Measurements from ENCODE around the gene KDM6B.

The KDM6B gene

DNA sequence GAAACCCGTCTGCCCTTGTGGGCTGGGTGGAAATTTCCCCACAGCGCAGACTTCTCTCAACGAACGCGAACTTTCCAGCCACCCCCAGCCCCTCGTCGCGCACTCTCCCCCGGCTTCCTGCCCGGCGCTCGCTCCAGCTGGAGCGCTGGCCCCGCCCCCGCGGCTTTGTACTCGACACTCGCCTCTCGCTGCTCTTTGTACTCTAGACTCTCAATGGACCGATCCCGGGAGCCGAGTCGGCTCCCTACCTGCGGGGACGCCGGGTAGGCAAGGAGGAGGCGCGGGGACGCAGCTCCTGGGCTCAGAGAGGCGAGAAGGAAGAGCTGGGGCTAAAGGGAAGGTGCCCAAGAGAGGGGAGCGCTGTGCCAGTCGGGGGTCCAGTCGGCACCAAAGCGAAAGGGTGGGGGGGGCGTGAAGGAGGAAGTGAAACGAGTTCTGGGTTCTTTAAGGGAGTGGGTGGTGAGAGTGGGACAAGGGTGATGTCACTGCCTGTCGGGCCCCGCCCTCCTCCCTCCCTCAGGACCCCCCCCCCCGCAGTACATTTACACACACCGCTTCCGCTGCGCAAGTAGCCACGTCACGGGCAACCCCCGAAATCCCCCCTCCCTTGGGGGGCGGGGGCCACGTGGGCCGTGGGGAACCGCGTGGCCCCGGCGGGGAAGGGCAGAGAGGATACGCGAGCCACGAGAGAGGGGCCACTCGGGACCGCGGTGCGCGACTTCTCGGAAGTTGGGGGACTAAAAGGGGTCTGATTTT lies 9.7 kb downstream of the KDM6B start (continued):
- TF ChIP-seq PATZ1 (tag by site-specific recombination; IDR thresholded peaks at IDR 0.05) (peak; percentile 89), BCL6B (tag by site-specific recombination; IDR thresholded peaks at IDR 0.05) (no peak), GFI1B (tag by site-specific recombination; IDR thresholded peaks at IDR 0.05) (no peak), ZNF248 (tag by site-specific recombination; IDR thresholded peaks at IDR 0.05) (no peak), ZBTB48 (tag by site-specific recombination; IDR thresholded peaks at IDR 0.05) (no peak), YY1 (tag by site-specific recombination; IDR thresholded peaks at IDR 0.05) (no peak), ZNF837 (tag by site-specific recombination; IDR thresholded peaks at IDR 0.05) (no peak), ZNF23 (tag by site-specific recombination; IDR thresholded peaks at IDR 0.05; ENCODE audit: borderline replicate concordance) (no peak), ZNF792 (tag by site-specific recombination; IDR thresholded peaks at IDR 0.05) (no peak), ZNF600 (tag by site-specific recombination; IDR thresholded peaks at IDR 0.05) (peak; percentile 37; the same call in 1 of the 2 replicates), ZNF426 (tag by site-specific recombination; IDR thresholded peaks at IDR 0.05) (no peak), HOXA7 (CRISPR knock-in tag; IDR thresholded peaks at IDR 0.05; ENCODE audit: borderline replicate concordance) (no peak), ZNF280C (tag by site-specific recombination; IDR thresholded peaks at IDR 0.05) (no peak), ZNF138 (tag by site-specific recombination; IDR thresholded peaks at IDR 0.05; ENCODE audit: borderline replicate concordance) (no peak), KLF16 (tag by site-specific recombination; IDR thresholded peaks at IDR 0.05) (no peak; the same call in 1 of the 2 replicates), ZNF521 (tag by site-specific recombination; IDR thresholded peaks at IDR 0.05) (no peak), ZNF214 (tag by site-specific recombination; IDR thresholded peaks at IDR 0.05; ENCODE audit: borderline replicate concordance) (no peak), BCL11A (tag by site-specific recombination; IDR thresholded peaks at IDR 0.05; ENCODE audit: low read depth) (no peak), ZNF571 (tag by site-specific recombination; IDR thresholded peaks at IDR 0.05) (no peak), ZNF292 (tag by site-specific recombination; IDR thresholded peaks at IDR 0.05; ENCODE audit: borderline replicate concordance, low read depth) (no peak), ZNF626 (tag by site-specific recombination; IDR thresholded peaks at IDR 0.05) (no peak), ZNF510 (tag by site-specific recombination; IDR thresholded peaks at IDR 0.05; ENCODE audit: insufficient replicate concordance) (no peak), ZNF660 (tag by site-specific recombination; IDR thresholded peaks at IDR 0.05) (no peak), ZNF501 (tag by site-specific recombination; IDR thresholded peaks at IDR 0.05) (peak; percentile 52; the same call in 1 of the 2 replicates), ZNF423 (tag by site-specific recombination; IDR thresholded peaks at IDR 0.05) (no peak; the same call in 1 of the 2 replicates), ZXDB (tag by site-specific recombination; IDR thresholded peaks at IDR 0.05) (no peak), HOXD13 (CRISPR knock-in tag; IDR thresholded peaks at IDR 0.05; ENCODE audit: borderline replicate concordance) (no peak), SCRT1 (tag by site-specific recombination; IDR thresholded peaks at IDR 0.05; ENCODE audit: borderline replicate concordance) (no peak), ZNF549 (tag by site-specific recombination; IDR thresholded peaks at IDR 0.05) (no peak), OSR2 (tag by site-specific recombination; IDR thresholded peaks at IDR 0.05) (no peak), ZNF2 (tag by site-specific recombination; IDR thresholded peaks at IDR 0.05) (0 out of 2 replicates have a peak, but pooled peaks have one; percentile 4)
- TF ChIP-seq, protein P1, sequence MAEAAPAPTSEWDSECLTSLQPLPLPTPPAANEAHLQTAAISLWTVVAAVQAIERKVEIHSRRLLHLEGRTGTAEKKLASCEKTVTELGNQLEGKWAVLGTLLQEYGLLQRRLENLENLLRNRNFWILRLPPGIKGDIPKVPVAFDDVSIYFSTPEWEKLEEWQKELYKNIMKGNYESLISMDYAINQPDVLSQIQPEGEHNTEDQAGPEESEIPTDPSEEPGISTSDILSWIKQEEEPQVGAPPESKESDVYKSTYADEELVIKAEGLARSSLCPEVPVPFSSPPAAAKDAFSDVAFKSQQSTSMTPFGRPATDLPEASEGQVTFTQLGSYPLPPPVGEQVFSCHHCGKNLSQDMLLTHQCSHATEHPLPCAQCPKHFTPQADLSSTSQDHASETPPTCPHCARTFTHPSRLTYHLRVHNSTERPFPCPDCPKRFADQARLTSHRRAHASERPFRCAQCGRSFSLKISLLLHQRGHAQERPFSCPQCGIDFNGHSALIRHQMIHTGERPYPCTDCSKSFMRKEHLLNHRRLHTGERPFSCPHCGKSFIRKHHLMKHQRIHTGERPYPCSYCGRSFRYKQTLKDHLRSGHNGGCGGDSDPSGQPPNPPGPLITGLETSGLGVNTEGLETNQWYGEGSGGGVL (tag by site-specific recombination; IDR thresholded peaks at IDR 0.05) = peak; percentile 92
